DMS53 treated with DMSO at 0.1 percent for 48 hours (cell line): ENCODE measurements around the gene NKTR.

ENCODE experiments used
- DNase-seq: peaks from one replicate; lab custom pipeline; 2025; ENCODE audit not compliant: unreplicated experiment; lab: John Stamatoyannopoulos, UW

The NKTR gene

GRCh38 chr3:42691816-42692666 is 91.6 kb downstream of the NKTR start:
- DNase-seq, result no peak

- no peak for DNase-seq
Observed at GRCh38 chr3:42692667-42693529, 92.4 kb downstream of the NKTR start.

- DNase-seq, result no peak
Observed at GRCh38 chr3:42693530-42693930, 93.0 kb downstream of the NKTR start.

- no peak for DNase-seq
Observed at GRCh38 chr3:42694366-42694765, 93.9 kb downstream of the NKTR start.

GRCh38 chr3:42696356-42697288 is 96.1 kb downstream of the NKTR start:
- DNase-seq, result no peak

- DNase-seq, result no peak
Observed at GRCh38 chr3:42697289-42698051, 97.0 kb downstream of the NKTR start.
